HG02852 (cell line): ENCODE results near the gene BCAR1.
"Not testable (repeated sequence)": the region's sequence is repeated elsewhere in the genome, so short reads cannot be mapped to it uniquely, and the experiment has no call there.

ENCODE experiments used
- ATAC-seq: cut with Tn5 transposase; IDR thresholded peaks from one replicate; pipeline ENCODE4 v1.9.1; 2021; ENCODE audit warnings: mild to moderate bottlenecking, moderate library complexity; ENCODE audit not compliant: unreplicated experiment

The BCAR1 gene

GRCh38 chr16:75240633-75241032 is 10.8 kb downstream of the BCAR1 start:
- ATAC-seq: not testable (repeated sequence)

- no peak for ATAC-seq
These were observed 11.8 kb downstream of the BCAR1 start for GRCh38 chr16:75239542-75240122.

- no peak for ATAC-seq
These were observed 12.4 kb downstream of the BCAR1 start for GRCh38 chr16:75238853-75239541.

DNA sequence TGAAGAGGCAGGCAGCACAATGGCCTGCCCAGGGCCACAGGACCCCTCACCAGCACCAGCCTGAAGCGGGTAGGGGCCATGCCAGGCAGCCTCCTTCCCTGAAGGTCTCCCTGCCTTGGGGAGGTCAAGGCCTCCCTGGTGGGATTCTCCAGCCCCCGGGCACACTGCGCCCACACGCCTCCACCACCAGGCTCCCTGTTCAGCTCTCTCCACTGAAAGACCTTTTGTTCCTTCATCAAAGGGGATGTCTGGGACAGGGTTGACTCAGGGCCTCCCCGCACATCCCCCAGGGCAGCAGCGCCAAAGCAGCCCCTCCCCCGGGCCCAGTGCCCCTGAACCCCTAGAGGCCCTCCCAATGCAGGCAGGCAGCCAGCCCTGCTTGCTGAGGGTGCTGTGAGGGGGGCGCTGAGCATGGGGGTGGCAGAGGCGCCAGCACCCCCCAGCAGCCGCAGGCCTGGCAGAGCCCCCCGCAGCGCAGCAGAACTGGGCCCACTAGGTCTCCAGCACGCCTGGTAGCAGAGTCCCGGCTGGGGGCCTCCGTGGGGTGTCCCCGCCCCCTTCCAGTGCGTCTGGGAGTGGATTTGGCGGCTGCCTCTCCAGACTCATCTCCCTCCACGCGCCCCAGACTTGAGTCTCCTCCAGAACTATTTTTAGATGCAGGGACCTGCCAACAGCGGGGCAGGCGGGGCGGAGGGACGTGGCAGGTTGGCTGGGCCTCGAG is 13.1 kb downstream of the BCAR1 start:
- no peak for ATAC-seq

- no peak for ATAC-seq
These were observed 13.9 kb downstream of the BCAR1 start for GRCh38 chr16:75237398-75238131.

- ATAC-seq: no peak
These were observed 14.6 kb downstream of the BCAR1 start for GRCh38 chr16:75236736-75237397.

DNA sequence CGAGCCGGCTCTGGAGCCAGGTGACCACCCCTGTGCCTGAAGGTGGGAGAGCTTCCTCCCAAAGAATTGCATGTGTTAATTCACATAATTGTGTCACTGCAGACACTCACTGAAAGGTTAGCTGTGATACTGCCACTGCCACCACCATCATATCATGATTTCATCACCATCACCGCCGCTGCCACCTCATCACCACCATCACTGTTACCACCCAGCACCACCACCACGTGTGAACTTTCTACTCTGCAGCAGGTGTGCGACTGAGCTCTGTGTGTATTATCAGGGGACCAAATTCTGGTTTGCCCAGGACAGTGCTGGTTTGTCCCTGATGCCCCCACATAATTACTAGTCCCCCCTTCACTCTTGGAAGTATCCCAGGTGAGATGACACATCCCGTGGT is 15.2 kb downstream of the BCAR1 start:
- ATAC-seq: no peak

DNA sequence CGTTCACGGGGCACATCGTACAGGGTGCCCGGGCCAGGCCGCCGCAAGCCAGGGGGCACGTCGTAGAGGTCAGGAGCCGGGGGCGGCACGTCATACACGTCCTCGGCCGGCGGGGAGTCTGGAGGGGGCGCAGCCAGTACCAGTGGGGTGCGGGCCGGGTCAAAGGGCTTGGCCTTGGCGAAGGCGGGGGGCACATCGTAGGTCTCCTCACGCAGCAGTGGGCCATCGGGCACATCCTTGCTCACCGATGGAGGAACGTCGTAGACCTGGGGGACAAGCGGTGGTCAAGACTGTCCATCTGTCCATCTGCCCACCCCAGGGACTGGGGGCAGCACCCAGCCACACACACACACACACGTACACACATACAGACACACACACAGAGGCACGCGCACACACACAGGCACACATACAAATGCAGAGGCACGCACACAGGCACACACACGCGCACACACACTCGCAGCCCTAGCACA is 15.7 kb downstream of the BCAR1 start:
- no peak for ATAC-seq

DNA sequence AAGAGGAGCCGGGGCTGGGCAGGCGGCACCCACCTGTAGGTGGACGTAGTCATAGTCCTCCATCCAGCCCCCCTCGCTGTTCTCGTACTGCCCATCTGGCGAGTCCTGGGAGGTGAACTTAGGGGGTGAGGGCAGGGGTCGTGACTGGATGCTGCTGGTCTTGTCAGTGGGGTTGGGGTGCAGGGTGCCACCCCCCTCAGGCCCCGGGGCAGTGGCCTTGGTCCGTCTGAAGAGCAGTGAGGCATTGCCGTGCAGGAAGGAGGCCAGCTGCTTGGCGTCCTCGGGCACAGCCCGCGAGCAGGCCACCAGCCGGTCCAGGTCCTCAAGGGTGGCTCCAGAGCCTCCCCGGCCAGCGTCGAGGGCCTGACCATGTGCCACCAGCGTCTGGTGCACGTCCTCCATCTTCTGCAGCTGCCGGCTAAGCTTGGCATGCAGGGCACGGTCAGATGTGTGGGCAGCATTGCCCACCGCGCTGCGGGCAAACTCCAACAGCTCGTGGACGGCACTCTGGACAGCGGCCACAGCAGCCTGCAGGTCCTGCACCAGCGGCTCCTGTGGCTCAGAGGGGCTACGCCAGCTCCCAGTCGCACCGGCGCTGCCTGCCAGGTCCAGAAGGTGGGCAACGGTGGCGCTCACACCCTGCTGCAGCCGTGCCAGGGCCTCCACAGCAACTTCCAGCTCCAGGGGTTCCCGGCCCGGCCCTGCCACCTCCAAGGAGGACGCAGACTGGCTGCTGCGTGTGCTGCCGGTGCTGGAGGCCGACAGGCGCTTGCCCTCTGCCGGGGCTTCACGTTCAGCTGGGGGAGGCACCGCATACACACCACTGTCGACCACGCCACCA is 16.3 kb downstream of the BCAR1 start:
- ATAC-seq: no peak

GRCh38 chr16:75233611-75233938 is 17.8 kb downstream of the BCAR1 start:
- ATAC-seq: no peak

GRCh38 chr16:75231570-75231969 is 19.9 kb downstream of the BCAR1 start:
- no peak for ATAC-seq

GRCh38 chr16:75230471-75231110 is 20.8 kb downstream of the BCAR1 start:
- no peak for ATAC-seq

- no peak for ATAC-seq
These were observed 22.0 kb downstream of the BCAR1 start for GRCh38 chr16:75229172-75230031.

- ATAC-seq: no peak
These were observed 23.1 kb downstream of the BCAR1 start for GRCh38 chr16:75228143-75228976.

- no peak for ATAC-seq
These were observed 23.9 kb downstream of the BCAR1 start for GRCh38 chr16:75227361-75228142.

DNA sequence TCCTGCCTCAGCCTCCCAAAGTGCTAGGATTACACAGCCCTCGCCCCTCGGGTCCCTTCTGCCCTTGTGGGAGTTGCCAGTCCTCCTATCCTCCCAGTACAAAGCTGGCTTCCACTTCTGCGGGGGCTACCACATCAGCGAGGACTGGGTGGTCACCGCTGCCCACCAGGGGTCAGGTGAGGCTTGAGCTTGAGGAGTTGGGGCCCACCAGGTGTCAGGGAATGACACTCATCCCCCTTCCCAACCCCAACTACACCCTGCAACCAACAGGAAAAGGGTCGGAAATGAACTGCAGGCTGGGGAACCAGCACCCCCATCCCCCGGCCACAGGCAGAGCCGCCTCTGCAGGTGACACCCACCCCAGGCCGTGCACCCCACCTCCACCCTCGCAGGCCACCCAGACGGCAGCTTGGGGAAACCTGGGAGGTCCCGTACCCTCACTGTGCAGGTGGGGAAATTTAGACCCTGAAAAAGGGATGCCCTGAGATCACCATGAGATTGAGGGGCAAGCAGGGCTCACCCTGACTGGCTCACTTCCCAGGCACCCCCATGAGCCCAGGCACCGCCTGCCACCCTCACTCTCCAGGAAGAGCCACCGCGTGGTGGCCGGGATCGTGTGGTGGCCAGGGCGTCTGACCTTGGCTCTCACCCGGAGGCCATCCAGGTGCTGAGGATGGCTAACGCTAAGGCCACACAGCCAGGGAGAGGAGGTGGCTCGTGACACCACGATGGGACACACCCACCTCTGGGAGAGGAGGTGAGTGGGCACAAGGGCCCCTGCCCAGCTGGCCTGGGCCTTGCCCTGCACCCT is 24.7 kb downstream of the BCAR1 start:
- no peak for ATAC-seq
